LNCaP clone FGC (cell line): ENCODE data around the gene EDC3.

Experiments used
- DNase-seq: peaks from one replicate; pipeline ENCODE4 v3.0.0-alpha.2; 2011; ENCODE audit warnings: low read depth
- H3K4me3 ChIP-seq: 2 replicates; pipeline ENCODE4 v1.5.1; 2011; ENCODE audit warnings: mild to moderate bottlenecking, low read depth, low read length, control low read depth
- CTCF ChIP-seq: IDR thresholded peaks from 2 replicates; pipeline ENCODE4 v1.5.1; 2012; ENCODE audit warnings: mild to moderate bottlenecking; ENCODE audit not compliant: control insufficient read depth, insufficient read depth; ENCODE audit errors: extremely low read depth

Gene EDC3

GRCh38 chr15:74613953-74614743, 81.7 kb downstream of the EDC3 start:
- H3K4me3 ChIP-seq: peak overlapping the region; percentile 98
- no peak for TF ChIP-seq CTCF
- no peak for DNase-seq

GRCh38 chr15:74613089-74613952, 82.5 kb downstream of the EDC3 start:
- DNase-seq: no peak
- H3K4me3 ChIP-seq: no peak overlapping the region
- TF ChIP-seq CTCF: no peak

DNA sequence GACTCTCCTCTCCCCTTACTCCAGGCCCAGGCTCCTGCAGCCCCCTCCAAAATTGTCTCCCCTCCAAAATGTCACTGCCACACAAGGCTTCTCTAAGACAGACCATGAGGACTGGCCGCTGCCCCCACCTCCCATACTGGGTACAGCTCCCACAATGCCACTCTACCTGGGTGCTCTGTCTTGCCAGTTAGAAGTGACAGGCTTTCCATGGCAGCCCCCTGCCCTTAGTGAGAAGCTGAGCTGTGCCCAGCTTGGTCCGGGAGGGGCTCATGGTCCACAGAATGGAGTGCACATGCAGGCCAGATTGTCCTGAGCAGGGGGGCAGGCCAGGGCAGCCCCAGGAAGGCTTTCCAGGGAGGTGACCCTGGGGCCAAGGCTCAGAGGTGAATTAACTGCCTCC, 83.1 kb downstream of the EDC3 start:
- H3K4me3 ChIP-seq: no peak overlapping the region
- TF ChIP-seq CTCF: no peak
- DNase-seq: no peak

DNA sequence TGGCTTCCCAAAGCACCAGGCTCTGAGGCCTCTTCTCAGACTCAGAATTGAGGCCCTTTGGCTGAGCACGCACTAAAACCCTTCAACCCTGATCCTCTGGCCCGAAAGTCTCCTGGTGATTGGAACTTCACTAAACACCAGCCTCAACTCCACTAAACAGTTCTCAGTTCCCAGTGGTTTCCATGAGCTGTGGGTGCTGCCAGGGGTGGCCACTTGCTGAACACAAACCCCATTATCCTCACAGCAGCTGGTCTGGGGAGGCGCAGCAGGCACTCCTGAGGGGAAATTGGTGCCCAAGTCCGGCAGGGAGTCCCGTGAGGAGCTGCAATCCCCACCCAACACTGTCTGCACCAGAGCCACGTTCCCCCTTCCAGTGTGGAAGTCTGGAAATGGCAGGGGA, 84.0 kb downstream of the EDC3 start:
- H3K4me3 ChIP-seq: no peak overlapping the region
- DNase-seq: no peak
- no peak for TF ChIP-seq CTCF

GRCh38 chr15:74611341-74611740, 84.5 kb downstream of the EDC3 start:
- no peak for DNase-seq

GRCh38 chr15:74610302-74610951, 85.4 kb downstream of the EDC3 start:
- no peak for DNase-seq
- TF ChIP-seq CTCF: no peak
- H3K4me3 ChIP-seq: no peak overlapping the region

More at GRCh38 chr15:74611341-74611740, 84.5 kb downstream of the EDC3 start:
- no peak overlapping the region for H3K4me3 ChIP-seq
- no peak for TF ChIP-seq CTCF
